HG03045 (cell line): ENCODE results near the gene GPRC5C.

Experiments used
- ATAC-seq: cut with Tn5 transposase; IDR thresholded peaks from one replicate; pipeline ENCODE4 v1.9.1; 2021; ENCODE audit warnings: mild to moderate bottlenecking, moderate library complexity; ENCODE audit not compliant: unreplicated experiment

The GPRC5C gene

GRCh38 chr17:74431568-74432423 is at the start of gene GPRC5C:
Gene GPRC5C, plus strand, starts transcription at chr17:74432088. Its CDS starts 7,689 bp downstream, at chr17:74439777.
- no peak for ATAC-seq

- no peak for ATAC-seq
These were observed 48.7 kb upstream of the GPRC5C start for GRCh38 chr17:74383141-74383540.

GRCh38 chr17:74385201-74385600 is 46.7 kb upstream of the GPRC5C start:
- no peak for ATAC-seq

DNA sequence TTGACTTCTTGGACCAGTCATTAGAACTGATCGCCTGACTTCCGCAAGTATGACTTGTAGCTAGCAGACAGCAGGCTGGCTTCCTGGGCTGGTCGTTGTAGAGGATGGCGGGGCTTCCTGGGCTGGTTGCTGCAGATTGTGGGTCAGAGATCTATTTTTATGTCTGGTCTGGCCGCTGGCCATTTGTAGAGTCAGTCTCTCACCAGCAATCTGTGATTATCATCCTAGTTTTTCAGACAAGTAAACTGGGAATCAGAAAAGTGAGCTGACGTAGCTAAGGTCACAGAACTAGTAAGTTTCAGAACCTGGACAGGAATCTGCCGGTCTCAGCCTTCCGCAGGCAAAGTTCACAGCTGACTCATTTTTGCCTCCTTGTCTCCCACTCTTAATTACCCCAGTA is 45.5 kb upstream of the GPRC5C start:
- no peak for ATAC-seq

- ATAC-seq, result no peak
These were observed 44.3 kb upstream of the GPRC5C start for GRCh38 chr17:74387365-74388218.

DNA sequence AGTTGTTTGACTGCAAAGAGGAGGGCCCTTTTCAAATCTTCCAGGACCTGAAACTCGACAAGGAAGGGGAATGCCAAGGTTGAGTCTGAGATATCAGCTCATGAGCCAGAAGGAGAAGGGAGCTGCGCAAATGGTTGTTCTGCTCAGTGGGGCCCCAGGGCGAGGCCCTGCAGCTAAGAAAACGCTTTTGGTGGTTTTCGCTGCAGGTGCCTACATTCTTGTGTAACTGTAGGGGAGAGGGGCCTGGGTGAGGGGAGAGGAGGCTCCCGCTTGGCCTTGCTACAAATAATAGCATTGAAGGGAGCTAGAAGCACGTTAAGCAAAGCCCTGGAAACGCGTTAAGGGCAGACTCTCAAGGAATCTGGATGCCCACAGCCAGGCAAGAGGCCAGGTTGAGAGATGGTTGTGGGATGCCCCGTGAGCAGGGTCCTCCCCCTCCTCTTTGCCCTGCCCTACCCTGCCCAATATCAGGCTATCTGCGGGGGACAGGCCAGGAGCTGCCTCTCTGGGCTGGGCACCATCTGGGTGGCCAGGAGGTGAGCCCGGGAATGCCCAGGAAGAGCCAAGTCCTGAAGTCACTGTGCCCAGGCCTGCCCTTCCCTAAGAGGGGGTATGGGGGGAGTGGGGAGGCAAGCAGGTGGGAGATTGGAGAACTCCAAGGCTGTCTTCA is 42.7 kb upstream of the GPRC5C start:
- no peak for ATAC-seq

DNA sequence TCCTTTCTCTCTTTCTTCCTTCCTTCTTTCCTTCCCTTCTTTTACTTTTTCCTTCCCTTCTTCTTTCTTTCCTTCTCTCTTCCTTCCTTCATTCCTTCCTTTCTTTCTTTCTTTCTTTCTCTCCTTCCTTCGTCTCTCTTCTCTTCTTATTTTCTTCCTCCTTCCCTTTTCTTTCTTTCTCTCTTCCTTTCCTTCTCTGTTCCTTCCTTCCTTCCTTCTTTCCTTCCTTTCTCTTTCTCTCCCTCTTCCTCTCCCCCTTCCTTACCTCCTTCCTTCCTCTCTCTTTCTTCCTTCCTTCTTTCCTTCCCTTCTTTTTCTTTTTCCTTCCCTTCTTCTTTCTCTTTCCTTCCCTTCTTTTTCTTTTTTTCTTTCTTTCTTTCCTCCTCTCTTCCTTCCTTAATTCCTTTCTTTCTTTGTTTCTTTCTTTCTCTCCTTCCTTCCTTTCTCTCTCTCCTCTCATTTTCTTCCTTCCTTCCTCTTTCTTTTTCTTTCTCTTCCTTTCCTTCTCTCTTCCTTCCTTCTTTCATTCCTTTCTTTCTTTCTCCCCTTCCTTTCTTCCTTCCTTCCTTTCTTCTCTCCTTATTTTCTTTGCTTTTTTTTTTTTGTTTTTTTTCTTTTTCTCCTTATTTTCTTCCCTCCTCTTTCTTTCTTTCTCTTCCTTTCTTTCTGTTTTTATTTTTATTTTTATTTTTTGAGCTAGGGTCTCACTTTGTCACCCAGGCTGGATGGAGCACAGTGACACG is 41.8 kb upstream of the GPRC5C start:
- no peak for ATAC-seq

DNA sequence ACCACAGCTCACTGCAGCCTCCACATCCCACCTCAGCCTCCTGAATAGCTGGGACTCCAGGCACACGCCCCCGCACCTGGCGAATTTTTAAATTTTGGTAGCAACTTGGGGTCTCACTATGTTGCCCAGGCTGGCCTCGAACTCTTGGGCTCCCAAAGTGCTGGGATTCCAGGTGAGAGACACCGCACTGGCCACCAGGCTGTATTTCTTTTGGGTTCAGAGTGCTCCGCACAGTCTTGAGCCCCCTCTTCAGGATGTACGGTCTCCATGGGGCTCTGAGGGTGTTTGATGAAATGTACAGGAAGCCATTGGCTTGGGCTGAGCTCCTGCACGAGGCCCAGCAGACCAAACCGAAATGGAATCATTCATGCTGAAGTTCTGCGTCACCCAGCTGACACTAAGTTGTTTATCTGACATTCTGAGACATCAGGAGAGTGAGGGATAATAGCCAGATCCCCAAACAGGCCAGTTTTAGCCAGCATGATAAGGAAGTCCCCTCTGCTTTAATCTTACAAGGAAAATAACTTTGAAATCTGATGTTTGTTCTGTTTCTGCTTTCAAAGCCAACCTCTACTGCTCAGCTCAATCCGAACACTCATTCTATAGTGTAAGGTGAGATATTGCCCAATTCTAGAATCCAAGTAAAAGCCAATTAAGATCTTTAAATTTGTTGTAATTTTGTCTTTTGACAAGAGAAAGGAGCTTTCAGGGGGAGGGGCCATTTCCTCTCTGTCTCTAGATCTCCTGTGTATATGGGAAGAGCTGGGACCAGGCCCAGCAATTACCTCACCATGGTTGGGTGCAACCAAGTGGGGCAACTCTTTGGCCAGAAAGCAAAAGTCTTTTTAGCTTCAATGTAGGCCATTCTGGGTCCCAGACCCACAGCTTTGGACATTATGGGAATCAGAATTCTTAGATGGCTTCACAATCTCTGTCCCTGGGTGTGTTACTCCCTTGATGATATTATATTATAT is 40.9 kb upstream of the GPRC5C start:
- no peak for ATAC-seq

DNA sequence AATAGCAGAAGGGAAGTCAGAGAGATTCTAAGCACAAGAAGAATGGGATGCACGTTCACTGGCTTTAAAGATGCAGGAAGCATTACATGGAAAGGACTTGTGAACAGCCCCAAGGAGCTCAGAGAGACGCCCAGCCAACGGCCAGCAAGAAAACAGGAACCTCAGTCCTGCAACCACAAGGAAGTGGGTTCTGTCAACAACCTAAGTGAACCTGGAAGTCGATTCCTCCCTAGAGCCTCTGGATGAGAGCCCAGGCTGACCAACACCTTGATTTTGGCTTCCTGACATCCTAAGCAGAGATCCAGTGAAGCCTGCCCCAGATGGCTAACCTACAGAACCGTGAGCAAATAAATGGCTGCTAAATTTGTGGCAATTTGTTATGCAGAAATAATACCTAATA is 40.1 kb upstream of the GPRC5C start:
- ATAC-seq, result no peak

DNA sequence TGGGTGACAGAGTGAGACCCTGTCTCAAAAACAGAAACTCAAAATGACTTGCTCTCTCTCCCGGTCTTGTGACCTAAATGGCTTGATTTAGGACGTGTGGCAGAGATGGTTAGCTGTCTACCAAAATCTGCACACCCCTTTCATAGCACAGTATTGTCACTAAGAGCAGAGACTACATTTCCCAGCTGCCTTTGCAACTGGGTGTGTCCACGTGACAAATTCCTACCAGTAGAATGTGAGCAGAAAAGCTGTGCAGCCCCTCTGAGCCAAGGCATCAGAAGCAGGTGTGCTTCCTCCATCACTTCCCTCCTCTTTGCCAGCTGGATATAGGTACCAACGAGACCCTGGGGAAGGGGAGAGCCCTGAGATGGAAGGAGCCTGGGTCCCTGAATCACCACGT is 39.0 kb upstream of the GPRC5C start:
- no peak for ATAC-seq

DNA sequence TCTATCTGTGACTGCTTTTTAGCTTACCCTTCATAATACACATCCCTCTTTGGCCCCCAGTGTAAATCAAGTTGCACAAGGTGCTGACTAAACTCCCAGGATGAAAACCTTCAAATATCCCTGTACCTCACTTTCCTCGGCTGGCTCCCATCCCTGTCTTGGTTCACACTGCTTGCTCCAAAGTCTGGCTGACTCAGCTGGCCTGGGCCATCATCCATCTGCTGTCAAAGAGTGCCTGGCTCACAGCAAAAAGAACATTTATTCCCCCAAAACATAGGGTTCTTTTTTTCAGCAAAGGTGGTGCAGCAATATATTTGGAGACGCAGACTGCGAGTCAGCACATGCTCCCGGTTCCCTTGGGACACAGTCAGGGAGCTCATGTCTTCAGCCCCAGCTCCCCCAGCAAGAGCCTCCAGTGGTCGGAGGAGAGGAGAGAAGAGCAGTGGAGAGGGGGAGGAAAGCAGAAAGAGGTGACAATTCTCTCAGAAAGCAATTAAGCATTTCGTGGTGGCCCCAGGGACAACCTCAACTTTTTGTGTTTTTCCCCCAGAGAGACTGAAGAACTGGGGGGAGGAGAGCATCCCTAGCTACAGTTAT is 38.4 kb upstream of the GPRC5C start:
- no peak for ATAC-seq

GRCh38 chr17:74394275-74394950 is 37.5 kb upstream of the GPRC5C start:
- ATAC-seq, result no peak

DNA sequence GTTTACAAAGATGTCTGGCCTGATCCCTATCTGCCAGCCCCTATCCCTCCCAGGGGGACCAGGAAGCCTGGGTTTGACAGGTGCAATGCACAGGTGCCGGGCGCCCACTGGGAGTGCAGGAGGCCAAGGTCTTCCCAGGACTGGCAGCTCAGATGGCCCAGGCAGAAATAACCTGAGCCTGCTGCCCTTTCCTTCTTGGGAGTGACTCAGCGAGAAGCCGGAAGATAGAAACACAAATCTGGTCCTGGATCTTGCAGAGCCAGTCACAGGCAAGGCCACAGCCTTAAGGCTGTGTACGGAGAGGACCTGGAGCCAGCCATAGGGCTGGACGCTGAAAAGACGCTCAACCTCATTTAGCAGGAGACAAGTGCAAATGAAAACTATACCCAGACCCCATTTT is 36.9 kb upstream of the GPRC5C start:
- ATAC-seq, result no peak

DNA sequence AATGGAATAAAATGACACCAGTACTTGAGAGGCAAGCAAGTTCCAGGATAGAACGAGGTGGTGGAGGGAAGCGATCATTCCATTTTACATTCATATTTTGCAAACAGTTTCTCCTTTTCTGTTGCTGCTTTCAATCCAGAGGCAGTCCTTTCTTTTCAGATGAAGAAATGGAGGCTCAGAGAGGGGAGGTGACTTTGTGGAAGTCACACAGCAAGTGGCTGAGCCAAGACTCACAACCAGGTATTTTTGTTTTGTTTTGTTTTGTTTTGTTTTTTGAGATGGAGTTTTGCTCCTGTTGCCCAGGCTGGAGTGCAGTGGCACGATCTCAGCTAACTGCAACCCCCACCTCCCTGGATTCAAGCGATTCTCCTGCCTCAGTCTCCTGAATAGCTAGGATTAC is 35.3 kb upstream of the GPRC5C start:
- no peak for ATAC-seq

DNA sequence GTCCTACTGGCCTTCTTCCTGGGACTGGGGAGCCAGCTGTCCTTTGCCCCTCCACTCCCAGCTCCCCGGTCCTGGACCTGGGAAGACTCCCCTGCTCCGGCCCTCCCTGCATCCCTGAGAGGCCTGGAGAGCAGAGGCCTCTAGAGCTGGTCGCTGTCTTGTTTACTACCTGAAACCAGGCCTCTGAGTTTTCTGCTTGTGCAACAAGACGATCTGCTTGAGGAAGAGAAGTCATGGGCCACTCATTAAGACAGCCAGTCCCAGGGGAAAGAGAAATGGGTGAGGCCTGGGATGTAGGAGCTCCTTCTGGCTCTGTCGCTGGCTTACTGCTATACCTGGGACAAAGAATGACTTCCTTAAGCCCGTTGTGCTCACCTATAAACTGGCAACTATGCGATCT is 29.8 kb upstream of the GPRC5C start:
- no peak for ATAC-seq

GRCh38 chr17:74403512-74404137 is 28.3 kb upstream of the GPRC5C start:
- no peak for ATAC-seq

DNA sequence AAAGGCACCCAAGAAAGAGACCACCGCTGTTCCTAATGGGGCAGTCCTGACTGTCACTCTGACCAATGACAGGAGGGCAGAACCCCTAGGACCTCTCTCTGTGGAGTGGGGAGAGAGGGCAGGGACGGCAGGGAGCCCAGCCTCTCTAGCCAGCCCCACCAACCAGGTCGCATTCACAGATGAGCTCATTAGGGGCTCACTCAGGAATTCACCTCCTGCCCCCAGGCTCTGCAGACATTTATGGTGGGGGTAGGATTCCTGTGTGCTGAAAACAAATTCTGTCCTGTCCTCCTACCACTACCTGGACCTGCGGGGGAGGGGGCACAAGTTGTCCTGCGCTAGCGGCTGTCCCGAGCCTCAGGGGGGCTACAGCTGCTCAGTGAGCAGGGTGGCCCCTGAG is 27.7 kb upstream of the GPRC5C start:
- ATAC-seq, result no peak

GRCh38 chr17:74404789-74405188 is 27.1 kb upstream of the GPRC5C start:
- ATAC-seq, result no peak
